ENCODE data around the gene ERCC6. TPM values are rescaled to one million over a fixed set of nuclear protein-coding genes. Genes with fewer than 3 reads are reported as not detected.

The ERCC6 gene
- total RNA-seq, 1 donor from 2014 or later = 19.9 TPM

DNA sequence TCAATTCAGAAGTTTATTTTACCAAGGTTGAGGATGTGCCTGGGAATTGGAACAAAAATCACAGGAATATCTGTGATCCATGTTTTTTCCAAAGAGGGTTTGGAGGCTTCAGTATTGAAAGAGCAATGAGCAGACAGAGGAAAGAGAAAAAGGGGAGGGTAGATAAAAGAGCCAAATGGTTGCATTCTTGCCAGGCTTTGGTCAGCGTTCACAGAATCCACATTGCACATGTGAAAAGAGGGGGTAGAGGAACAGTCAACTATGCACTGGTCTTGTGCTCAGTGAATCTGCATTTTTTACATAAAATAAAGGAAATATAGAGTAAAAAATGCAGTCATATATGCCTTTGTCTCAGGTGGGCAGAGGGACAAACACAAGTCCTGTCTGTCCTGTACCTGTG lies 20.6 kb upstream of the ERCC6 start:
- H3K9me3 ChIP-seq (replicated peaks) = peaks cover 13% of the 10 kb centered on the region
- no peaks in the 10 kb centered on the region for H3K36me3 ChIP-seq
- TF ChIP-seq, protein P1, sequence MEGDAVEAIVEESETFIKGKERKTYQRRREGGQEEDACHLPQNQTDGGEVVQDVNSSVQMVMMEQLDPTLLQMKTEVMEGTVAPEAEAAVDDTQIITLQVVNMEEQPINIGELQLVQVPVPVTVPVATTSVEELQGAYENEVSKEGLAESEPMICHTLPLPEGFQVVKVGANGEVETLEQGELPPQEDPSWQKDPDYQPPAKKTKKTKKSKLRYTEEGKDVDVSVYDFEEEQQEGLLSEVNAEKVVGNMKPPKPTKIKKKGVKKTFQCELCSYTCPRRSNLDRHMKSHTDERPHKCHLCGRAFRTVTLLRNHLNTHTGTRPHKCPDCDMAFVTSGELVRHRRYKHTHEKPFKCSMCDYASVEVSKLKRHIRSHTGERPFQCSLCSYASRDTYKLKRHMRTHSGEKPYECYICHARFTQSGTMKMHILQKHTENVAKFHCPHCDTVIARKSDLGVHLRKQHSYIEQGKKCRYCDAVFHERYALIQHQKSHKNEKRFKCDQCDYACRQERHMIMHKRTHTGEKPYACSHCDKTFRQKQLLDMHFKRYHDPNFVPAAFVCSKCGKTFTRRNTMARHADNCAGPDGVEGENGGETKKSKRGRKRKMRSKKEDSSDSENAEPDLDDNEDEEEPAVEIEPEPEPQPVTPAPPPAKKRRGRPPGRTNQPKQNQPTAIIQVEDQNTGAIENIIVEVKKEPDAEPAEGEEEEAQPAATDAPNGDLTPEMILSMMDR (IDR thresholded peaks at IDR 0.05; ENCODE audit: borderline replicate concordance) = no peak
- H3K4me3 ChIP-seq = no peak overlapping the region
- peaks cover 3% of the 10 kb centered on the region for H3K4me1 ChIP-seq
- H3K27ac ChIP-seq (replicated peaks) = no peak overlapping the region
- peaks cover 37% of the 10 kb centered on the region for H3K27me3 ChIP-seq (ENCODE audit: low read depth)
- intact Hi-C loops (cut with micrococcal nuclease) = no loop called here
- DNase-seq = no peak

DNA sequence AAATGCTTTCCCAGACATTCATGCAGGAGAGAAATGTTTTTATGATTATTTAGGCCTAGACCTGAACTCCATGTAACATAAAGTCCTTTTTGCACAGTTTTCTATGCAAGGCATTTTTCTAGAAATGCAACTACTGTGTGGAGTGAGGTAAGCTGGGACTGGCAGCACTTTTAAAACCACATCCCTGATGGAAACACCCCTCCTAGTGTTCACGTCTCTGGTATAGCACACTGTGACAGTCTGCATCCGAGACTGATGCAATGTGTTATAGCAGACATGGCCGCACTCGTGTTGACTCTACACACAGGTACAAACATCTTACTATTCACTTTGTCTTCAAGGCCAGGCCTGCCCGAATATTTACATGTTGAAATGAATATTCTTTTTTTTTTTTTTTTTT lies 19.3 kb upstream of the ERCC6 start:
- intact Hi-C loops (cut with micrococcal nuclease) = no loop called here
- Histone ChIP-seq H3K9me3 (replicated peaks) (peaks cover 13% of the 10 kb centered on the region), H3K4me3 (no peak overlapping the region), H3K27ac (replicated peaks) (no peak overlapping the region), H3K27me3 (ENCODE audit: low read depth) (peaks cover 37% of the 10 kb centered on the region), H3K36me3 (no peaks in the 10 kb centered on the region), H3K4me1 (no peaks in the 10 kb centered on the region)
- TF ChIP-seq, protein P1 (IDR thresholded peaks at IDR 0.05; ENCODE audit: borderline replicate concordance) = no peak
- DNase-seq = no peak

DNA sequence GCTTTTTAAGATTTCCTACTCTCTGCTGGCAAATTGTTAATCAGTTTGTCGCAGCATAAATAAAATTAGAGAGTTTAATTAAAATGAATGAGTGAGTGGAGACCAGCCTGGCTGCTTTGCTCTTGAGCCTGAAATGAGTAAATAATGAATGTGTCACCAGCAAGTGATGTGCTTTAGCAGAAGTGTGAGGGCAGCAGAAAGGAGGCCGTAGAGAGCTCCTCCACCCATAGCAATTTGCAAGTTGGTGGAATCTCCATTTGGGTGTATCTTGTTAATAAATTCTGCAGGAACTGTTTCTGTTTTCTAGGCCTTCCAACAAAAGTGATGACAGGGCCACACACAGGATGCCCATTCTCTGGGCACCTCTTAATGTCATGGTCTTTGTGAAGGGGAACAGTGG lies 18.8 kb upstream of the ERCC6 start:
- TF ChIP-seq, protein P1 (IDR thresholded peaks at IDR 0.05; ENCODE audit: borderline replicate concordance) = no peak
- Histone ChIP-seq H3K36me3 (no peaks in the 10 kb centered on the region), H3K27ac (replicated peaks) (no peak overlapping the region), H3K9me3 (replicated peaks) (peaks cover 17% of the 10 kb centered on the region), H3K4me3 (no peak overlapping the region), H3K4me1 (no peaks in the 10 kb centered on the region), H3K27me3 (ENCODE audit: low read depth) (peaks cover 34% of the 10 kb centered on the region)
- no peak for DNase-seq
- intact Hi-C loops (cut with micrococcal nuclease) = no loop called here

DNA sequence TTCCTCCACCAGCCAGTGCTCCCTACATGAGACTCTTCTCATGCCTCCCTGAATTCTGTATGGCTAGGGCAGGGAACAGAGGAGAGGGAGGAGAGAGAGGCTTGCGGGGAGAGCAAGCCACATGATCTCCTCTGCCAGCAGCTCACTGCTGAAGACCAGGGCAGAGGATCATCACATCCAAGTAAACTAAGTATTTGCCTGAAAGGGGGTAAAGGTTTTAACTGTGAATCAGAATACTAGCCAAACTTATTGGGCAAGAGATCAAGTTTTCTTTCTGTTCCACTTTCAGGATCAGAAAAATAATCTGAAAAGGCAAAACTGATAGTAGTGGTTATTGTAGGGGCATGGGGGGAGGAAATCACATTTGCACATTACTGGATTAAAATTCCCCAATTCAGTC lies 17.8 kb upstream of the ERCC6 start:
- peaks cover 17% of the 10 kb centered on the region for H3K9me3 ChIP-seq (replicated peaks)
- H3K4me3 ChIP-seq = no peak overlapping the region
- intact Hi-C loops (cut with micrococcal nuclease) = no loop called here
- DNase-seq = no peak
- TF ChIP-seq, protein P1 (IDR thresholded peaks at IDR 0.05; ENCODE audit: borderline replicate concordance) = no peak
- H3K36me3 ChIP-seq = no peaks in the 10 kb centered on the region
- H3K27ac ChIP-seq (replicated peaks) = no peak overlapping the region
- no peaks in the 10 kb centered on the region for H3K4me1 ChIP-seq
- H3K27me3 ChIP-seq (ENCODE audit: low read depth) = peaks cover 25% of the 10 kb centered on the region

DNA sequence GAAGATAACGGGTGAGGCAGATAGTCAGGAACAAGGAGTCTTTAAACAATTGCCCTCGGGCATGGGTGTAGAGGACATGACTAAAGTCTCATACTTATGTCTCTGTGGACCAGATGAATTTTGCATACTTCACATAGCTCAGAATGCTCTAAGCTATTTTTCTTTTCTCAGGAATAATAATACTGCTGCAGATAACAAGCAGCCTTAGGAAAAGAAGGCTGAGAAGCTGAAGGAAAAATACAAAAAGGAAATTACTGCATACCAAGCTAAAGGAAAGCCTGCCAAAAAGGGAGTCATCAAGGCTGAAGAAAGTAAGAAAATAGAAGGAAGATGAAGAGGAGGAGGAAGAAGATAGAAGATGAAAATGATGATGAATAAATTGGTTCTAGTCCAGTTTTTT lies 13.4 kb upstream of the ERCC6 start:
- peaks cover 17% of the 10 kb centered on the region for H3K9me3 ChIP-seq (replicated peaks)
- intact Hi-C loops (cut with micrococcal nuclease) = no loop called here
- DNase-seq = no peak
- H3K27me3 ChIP-seq (ENCODE audit: low read depth) = no peaks in the 10 kb centered on the region
- no peak overlapping the region for H3K4me3 ChIP-seq
- no peak overlapping the region for H3K27ac ChIP-seq (replicated peaks)
- no peaks in the 10 kb centered on the region for H3K36me3 ChIP-seq
- TF ChIP-seq, protein P1 (IDR thresholded peaks at IDR 0.05; ENCODE audit: borderline replicate concordance) = no peak
- no peaks in the 10 kb centered on the region for H3K4me1 ChIP-seq

DNA sequence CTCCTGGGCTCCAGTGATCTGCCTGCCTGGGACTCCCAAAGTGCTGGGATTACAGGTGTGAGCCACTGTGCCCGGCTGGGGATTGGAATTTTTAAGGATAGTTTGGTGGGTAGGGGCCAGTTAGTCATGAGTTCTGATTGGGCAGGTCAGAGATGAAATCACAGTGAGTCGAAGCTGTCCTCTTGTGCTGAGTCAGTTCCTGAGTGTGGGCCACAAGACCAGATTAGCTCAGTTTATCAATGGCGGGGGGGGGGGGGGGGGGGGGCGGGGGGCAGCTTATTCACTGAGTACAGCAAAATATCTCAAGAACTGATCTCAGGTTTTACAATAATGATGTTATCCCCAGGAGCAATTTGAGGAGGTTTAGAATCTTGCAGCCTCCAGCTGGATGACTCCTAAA lies 11.6 kb upstream of the ERCC6 start:
- peaks cover 8% of the 10 kb centered on the region for H3K9me3 ChIP-seq (replicated peaks)
- intact Hi-C loops (cut with micrococcal nuclease) = no loop called here
- no peaks in the 10 kb centered on the region for H3K36me3 ChIP-seq
- no peaks in the 10 kb centered on the region for H3K4me1 ChIP-seq
- TF ChIP-seq, protein P1 (IDR thresholded peaks at IDR 0.05; ENCODE audit: borderline replicate concordance) = no peak
- H3K27me3 ChIP-seq (ENCODE audit: low read depth) = no peaks in the 10 kb centered on the region
- H3K4me3 ChIP-seq = no peak overlapping the region
- no peak overlapping the region for H3K27ac ChIP-seq (replicated peaks)
- no peak for DNase-seq

Measured in left ventricle myocardium inferior (tissue), 1 donor.